ENCODE data around the gene CALHM2. TPM values are rescaled to one million over a fixed set of nuclear protein-coding genes. Genes with fewer than 3 reads are reported as not detected.
A peak's percentile ranks its signal among the peaks of the same experiment; 100 is the strongest.

The CALHM2 gene
- total RNA-seq, 1 experiment from 2014 or later: 1.9 TPM

- ATAC-seq: no peak
- Mint-ChIP-seq H3K36me3 (no peaks in the 10 kb centered on the region), H3K27me3 (ENCODE audit: low read depth) (no peaks in the 10 kb centered on the region), H3K27ac (no peak overlapping the region), H3K4me1 (peaks cover 17% of the 10 kb centered on the region), H3K9me3 (no peaks in the 10 kb centered on the region), H3K4me3 (no peak overlapping the region)
- TF ChIP-seq RELA (CRISPR knock-in tag; IDR thresholded peaks at IDR 0.05; ENCODE audit: borderline replicate concordance) (no peak), NFYB (CRISPR knock-in tag; conservative IDR thresholded peaks at IDR 0.05; ENCODE audit: low read depth) (peak; percentile 42; the same call in 1 of the 2 replicates)
- ChIA-PET CTCF (interaction anchor here (1.6 to 3.1 kb wide), 8 partner anchors 10 to 67 kb away, joined by 7 to 49 read pairs (median 17); partner anchors contain the start of genes CALHM1, CALHM2 and NEURL1), POLR2A (no interaction called here)
- DNase-seq (ENCODE audit: low spot score): no peak
Observed at GRCh38 chr10:103475437-103475836, 23.3 kb upstream of the CALHM2 start.

GRCh38 chr10:103474077-103474476, 21.9 kb upstream of the CALHM2 start:
- no peak for DNase-seq (ENCODE audit: low spot score)
- POLR2A ChIA-PET: no interaction called here
- TF ChIP-seq FOXP1 (CRISPR knock-in tag; IDR thresholded peaks at IDR 0.05; ENCODE audit: borderline replicate concordance) (no peak), MYBL2 (CRISPR knock-in tag; IDR thresholded peaks at IDR 0.05) (no peak)
- CTCF ChIA-PET: interaction anchor here (0.6 to 3.1 kb wide), 4 partner anchors 11 to 119 kb away, joined by 3 to 29 read pairs (median 7); partner anchors contain the start of gene CALHM1
- H3K4me1 Mint-ChIP-seq: peaks cover 17% of the 10 kb centered on the region
- no peak overlapping the region for H3K4me3 Mint-ChIP-seq
- no peaks in the 10 kb centered on the region for H3K36me3 Mint-ChIP-seq
- no peaks in the 10 kb centered on the region for H3K9me3 Mint-ChIP-seq
- no peak overlapping the region for H3K27ac Mint-ChIP-seq
- no peaks in the 10 kb centered on the region; the same call in 1 of the 2 replicates for H3K27me3 Mint-ChIP-seq (ENCODE audit: low read depth)
- ATAC-seq: no peak

- CTCF ChIA-PET: no interaction called here
- no peaks in the 10 kb centered on the region for H3K9me3 Mint-ChIP-seq
- DNase-seq (ENCODE audit: low spot score): no peak
- no peak overlapping the region for H3K27ac Mint-ChIP-seq
- no peaks in the 10 kb centered on the region for H3K36me3 Mint-ChIP-seq
- H3K27me3 Mint-ChIP-seq (ENCODE audit: low read depth): no peaks in the 10 kb centered on the region; the same call in 1 of the 2 replicates
- POLR2A ChIA-PET: interaction anchor here (1.0 kb wide), 1 partner anchor 105 kb away, joined by 3 read pairs; no protein-coding TSS in a partner anchor
- H3K4me3 Mint-ChIP-seq: no peak overlapping the region
- no peak for ATAC-seq
- H3K4me1 Mint-ChIP-seq: peaks cover 17% of the 10 kb centered on the region
- no peak for TF ChIP-seq IRF1 (CRISPR knock-in tag; IDR thresholded peaks at IDR 0.05)
Observed at GRCh38 chr10:103473261-103473671, 21.1 kb upstream of the CALHM2 start.

GRCh38 chr10:103472005-103472404, 19.8 kb upstream of the CALHM2 start:
- Mint-ChIP-seq H3K4me1 (peaks cover 17% of the 10 kb centered on the region), H3K27ac (0 out of 2 replicates have a peak overlapping the region, but pooled peaks have one; percentile 37), H3K27me3 (ENCODE audit: low read depth) (no peaks in the 10 kb centered on the region; the same call in 1 of the 2 replicates), H3K36me3 (no peaks in the 10 kb centered on the region), H3K9me3 (no peaks in the 10 kb centered on the region), H3K4me3 (no peak overlapping the region)
- DNase-seq (ENCODE audit: low spot score) (no peak), ATAC-seq (no peak)
- ChIA-PET POLR2A (no interaction called here), CTCF (interaction anchor here (1.1 to 3.2 kb wide), 3 partner anchors 13 to 71 kb away, joined by 3 to 11 read pairs (median 3); no protein-coding TSS in a partner anchor)
- TF ChIP-seq ZNF423 (CRISPR knock-in tag; IDR thresholded peaks at IDR 0.05): no peak
- no peak for TF ChIP-seq PREB (CRISPR knock-in tag; IDR thresholded peaks at IDR 0.05; ENCODE audit: borderline replicate concordance)
- TF ChIP-seq KAT7 (CRISPR knock-in tag; IDR thresholded peaks at IDR 0.05; ENCODE audit: borderline replicate concordance): no peak
- TF ChIP-seq E2F1 (CRISPR knock-in tag; IDR thresholded peaks at IDR 0.05): no peak
- no peak for TF ChIP-seq PRRX2 (CRISPR knock-in tag; IDR thresholded peaks at IDR 0.05)
- TF ChIP-seq GABPB1 (CRISPR knock-in tag; IDR thresholded peaks at IDR 0.05): no peak
- TF ChIP-seq ZBTB43 (CRISPR knock-in tag; IDR thresholded peaks at IDR 0.05): no peak
- no peak for TF ChIP-seq SMAD4 (CRISPR knock-in tag; IDR thresholded peaks at IDR 0.05)
- no peak for TF ChIP-seq FOXP4 (CRISPR knock-in tag; IDR thresholded peaks at IDR 0.05)
- TF ChIP-seq ZNF416 (CRISPR knock-in tag; IDR thresholded peaks at IDR 0.05): no peak
- TF ChIP-seq IRF2 (CRISPR knock-in tag; IDR thresholded peaks at IDR 0.05; ENCODE audit: borderline replicate concordance, low read depth): no peak
- TF ChIP-seq TP53 (CRISPR knock-in tag; IDR thresholded peaks at IDR 0.05): no peak
- TF ChIP-seq CDX4 (CRISPR knock-in tag; IDR thresholded peaks at IDR 0.05; ENCODE audit: borderline replicate concordance): no peak
- no peak for TF ChIP-seq USF1 (CRISPR knock-in tag; IDR thresholded peaks at IDR 0.05)
- TF ChIP-seq JAZF1 (CRISPR knock-in tag; IDR thresholded peaks at IDR 0.05): no peak
- no peak for TF ChIP-seq NFYB (CRISPR knock-in tag; conservative IDR thresholded peaks at IDR 0.05; ENCODE audit: low read depth)
- TF ChIP-seq IRF1 (CRISPR knock-in tag; IDR thresholded peaks at IDR 0.05): no peak
